Testis (tissue), 2 donors: ENCODE data around the gene ZNF473.
"Not testable (repeated sequence)": the region's sequence is repeated elsewhere in the genome, so short reads cannot be mapped to it uniquely, and the experiment has no call there.

ENCODE experiments used
- POLR2A ChIP-seq: fragments of 450-650 bp; IDR thresholded peaks from one replicate; pipeline ENCODE4 v1.6.1; 2017; ENCODE audit warnings: antibody characterized with exemption, mild to moderate bottlenecking, moderate library complexity
- TF ChIP-seq, protein P1 (sequence below), 3 experiments: fragments of 450-650 bp in 2 of 3; fragments of 200-600 bp in 1 of 3; sonication (generic) in 1 of 3; IDR thresholded peaks; one replicate each; pipeline ENCODE4 v1.5.1; 2016 to 2019; ENCODE audit warnings: antibody characterized with exemption in 3 of 3, mild to moderate bottlenecking in 2 of 3, moderate library complexity in 1 of 3

GRCh38 chr19:50084440-50084839 lies 58.6 kb downstream of the ZNF473 start:
- TF ChIP-seq, protein P1, sequence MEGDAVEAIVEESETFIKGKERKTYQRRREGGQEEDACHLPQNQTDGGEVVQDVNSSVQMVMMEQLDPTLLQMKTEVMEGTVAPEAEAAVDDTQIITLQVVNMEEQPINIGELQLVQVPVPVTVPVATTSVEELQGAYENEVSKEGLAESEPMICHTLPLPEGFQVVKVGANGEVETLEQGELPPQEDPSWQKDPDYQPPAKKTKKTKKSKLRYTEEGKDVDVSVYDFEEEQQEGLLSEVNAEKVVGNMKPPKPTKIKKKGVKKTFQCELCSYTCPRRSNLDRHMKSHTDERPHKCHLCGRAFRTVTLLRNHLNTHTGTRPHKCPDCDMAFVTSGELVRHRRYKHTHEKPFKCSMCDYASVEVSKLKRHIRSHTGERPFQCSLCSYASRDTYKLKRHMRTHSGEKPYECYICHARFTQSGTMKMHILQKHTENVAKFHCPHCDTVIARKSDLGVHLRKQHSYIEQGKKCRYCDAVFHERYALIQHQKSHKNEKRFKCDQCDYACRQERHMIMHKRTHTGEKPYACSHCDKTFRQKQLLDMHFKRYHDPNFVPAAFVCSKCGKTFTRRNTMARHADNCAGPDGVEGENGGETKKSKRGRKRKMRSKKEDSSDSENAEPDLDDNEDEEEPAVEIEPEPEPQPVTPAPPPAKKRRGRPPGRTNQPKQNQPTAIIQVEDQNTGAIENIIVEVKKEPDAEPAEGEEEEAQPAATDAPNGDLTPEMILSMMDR (IDR thresholded peaks at IDR 0.05), result not testable (repeated sequence)
- TF ChIP-seq POLR2A, result not testable (repeated sequence)
